ENCODE measurements around the gene OR4K14.
"Not testable (repeated sequence)": the region's sequence is repeated elsewhere in the genome, so short reads cannot be mapped to it uniquely, and the experiment has no call there.

Gene OR4K14, protein sequence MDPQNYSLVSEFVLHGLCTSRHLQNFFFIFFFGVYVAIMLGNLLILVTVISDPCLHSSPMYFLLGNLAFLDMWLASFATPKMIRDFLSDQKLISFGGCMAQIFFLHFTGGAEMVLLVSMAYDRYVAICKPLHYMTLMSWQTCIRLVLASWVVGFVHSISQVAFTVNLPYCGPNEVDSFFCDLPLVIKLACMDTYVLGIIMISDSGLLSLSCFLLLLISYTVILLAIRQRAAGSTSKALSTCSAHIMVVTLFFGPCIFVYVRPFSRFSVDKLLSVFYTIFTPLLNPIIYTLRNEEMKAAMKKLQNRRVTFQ

DNA sequence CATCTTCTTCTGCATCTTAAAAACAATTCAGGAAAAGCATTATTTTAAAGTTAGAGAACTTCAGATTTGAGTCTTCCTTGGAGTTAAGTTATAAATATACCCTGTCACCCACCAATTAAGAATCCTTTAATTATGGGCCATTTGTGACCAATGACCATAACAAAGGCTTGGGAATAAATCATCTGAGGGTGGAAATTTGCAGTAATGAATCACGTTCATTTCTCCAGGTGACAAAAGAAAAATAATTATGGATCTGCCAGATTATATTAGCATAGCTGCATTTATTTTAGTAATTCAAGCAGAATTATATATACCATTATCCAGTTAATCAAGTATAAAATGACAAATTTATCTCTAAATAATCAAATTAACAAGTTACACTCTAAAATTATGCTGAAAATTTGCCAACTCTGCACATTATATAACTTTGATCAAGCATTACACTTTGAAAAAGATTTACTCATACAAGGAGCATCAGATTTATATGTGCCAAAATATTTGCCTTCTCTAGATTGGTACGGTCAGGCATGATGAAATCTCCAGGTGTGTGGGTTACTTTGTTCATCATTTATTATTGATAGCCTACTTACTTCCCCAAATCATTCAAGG lies at the start of gene OR4K14:
OR4K14 (minus strand) TSS at position 51 of the 609 bp plus-strand sequence. CDS start 4,114 bp downstream, outside the sequence.
- Mint-ChIP-seq H3K36me3 (ENCODE audit: low read depth) (no peaks in the 10 kb centered on the region), H3K27ac (no peak within 1 kb of the TSS), H3K27me3 (no peaks in the 10 kb centered on the region), H3K4me1 (ENCODE audit: low read depth) (no peaks in the 10 kb centered on the region), H3K9me3 (peaks cover 6% of the 10 kb centered on the region), H3K4me3 (no peak within 1 kb of the TSS)
- intact Hi-C loops (cut with micrococcal nuclease): no loop called here

DNA sequence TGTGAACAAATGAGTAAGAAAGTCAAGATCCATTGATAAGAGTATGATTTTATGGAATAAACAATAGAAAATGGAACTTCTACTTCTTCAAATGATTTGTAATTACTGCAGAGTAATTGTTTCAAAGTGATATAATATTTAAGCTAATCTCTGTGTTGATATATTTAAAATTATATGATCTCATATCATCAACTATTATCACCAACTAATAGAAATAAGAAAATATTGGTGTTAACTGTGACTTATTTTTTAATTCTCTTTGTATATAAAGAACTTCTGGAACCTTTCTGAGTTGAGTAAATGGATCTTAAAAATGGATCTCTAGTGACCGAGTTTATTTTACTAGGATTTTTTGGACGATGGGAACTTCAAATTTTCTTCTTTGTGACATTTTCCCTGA lies 40.6 kb upstream of the OR4K14 start, which contains the start of gene OR4L1:
OR4L1 (plus strand) TSS at position 301 of the 400 bp plus-strand sequence; CDS start at position 301, 0 bp downstream.
- intact Hi-C loops (cut with micrococcal nuclease): no loop called here

DNA sequence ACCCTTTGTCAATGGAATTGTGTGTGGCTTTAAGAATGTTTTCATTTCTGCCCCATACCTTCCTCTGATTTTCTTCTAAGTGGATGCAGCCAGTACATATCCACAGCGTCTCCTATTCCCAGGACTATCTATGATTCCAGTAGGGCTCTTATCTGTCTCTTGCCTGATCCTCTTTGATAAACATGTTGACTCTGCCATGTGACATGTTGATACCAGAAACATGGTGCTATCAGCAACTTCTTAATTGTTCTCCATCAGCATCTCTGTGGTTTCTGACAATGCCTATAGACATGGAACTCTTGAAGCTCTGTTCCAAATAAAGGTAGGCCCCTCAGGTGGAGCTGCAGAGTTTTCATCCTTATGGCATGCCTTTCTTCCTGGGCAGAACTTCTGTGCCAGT lies 29.1 kb upstream of the OR4K14 start:
- Mint-ChIP-seq H3K4me3 (no peak overlapping the region), H3K36me3 (ENCODE audit: low read depth) (no peaks in the 10 kb centered on the region)
- intact Hi-C loops (cut with micrococcal nuclease): no loop called here

More for the DNA sequence above, 40.6 kb upstream of the OR4K14 start, which contains the start of gene OR4L1:
- no peak within 1 kb of the TSS for H3K27ac Mint-ChIP-seq
- no peaks in the 10 kb centered on the region for H3K36me3 Mint-ChIP-seq (ENCODE audit: low read depth)
- H3K4me1 Mint-ChIP-seq (ENCODE audit: low read depth): no peaks in the 10 kb centered on the region
- H3K9me3 Mint-ChIP-seq: no peaks in the 10 kb centered on the region
- no peaks in the 10 kb centered on the region for H3K27me3 Mint-ChIP-seq
- H3K4me3 Mint-ChIP-seq: no peak within 1 kb of the TSS

DNA sequence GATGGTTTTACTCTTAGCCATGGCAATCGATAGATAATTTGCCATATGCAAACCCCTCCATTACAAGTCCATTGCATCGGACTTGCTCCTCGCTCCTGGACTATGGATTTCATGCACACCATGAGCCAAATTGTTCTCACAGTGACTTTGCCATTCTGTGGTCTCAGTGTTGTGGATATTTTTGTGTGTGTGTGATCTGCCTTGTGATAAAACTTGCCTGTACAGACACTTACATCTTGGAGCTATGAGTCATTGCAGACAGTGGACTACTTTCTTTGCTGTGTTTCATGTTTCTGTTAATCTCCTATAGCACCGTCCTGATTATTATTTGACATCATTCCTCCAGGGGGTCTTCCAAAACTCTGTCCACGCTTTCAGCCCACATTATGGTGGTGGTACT lies 25.1 kb upstream of the OR4K14 start:
- Mint-ChIP-seq H3K4me3 (no peak overlapping the region), H3K9me3 (no peaks in the 10 kb centered on the region), H3K27ac (no peak overlapping the region), H3K27me3 (no peaks in the 10 kb centered on the region), H3K4me1 (ENCODE audit: low read depth) (no peaks in the 10 kb centered on the region), H3K36me3 (ENCODE audit: low read depth) (no peaks in the 10 kb centered on the region)
- intact Hi-C loops (cut with micrococcal nuclease): no loop called here

More for the DNA sequence above, 29.1 kb upstream of the OR4K14 start:
- H3K27ac Mint-ChIP-seq: no peak overlapping the region
- H3K4me1 Mint-ChIP-seq (ENCODE audit: low read depth): no peaks in the 10 kb centered on the region
- H3K27me3 Mint-ChIP-seq: no peaks in the 10 kb centered on the region
- H3K9me3 Mint-ChIP-seq: no peaks in the 10 kb centered on the region

DNA sequence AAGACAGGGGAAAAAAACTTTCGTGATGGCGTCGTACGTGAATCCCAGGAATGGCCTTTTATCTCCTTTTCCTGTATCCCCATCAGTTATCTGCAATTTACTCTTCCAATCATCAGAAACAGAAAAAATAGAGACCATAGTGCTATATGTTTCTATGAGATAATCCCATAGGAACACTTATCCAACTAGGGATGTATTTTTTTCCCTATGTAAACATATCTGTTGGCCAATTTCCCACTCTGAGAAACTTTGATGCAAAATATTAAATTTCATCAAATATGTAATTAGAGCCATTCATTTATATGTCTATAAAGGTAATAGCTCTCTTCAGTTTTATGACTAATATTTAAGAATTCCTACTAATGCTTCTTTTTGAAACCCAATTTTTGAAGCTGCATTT lies 16.8 kb upstream of the OR4K14 start, which contains the start of gene OR4K13:
OR4K13 (minus strand) TSS at position 101 of the 400 bp plus-strand sequence. CDS start 1,280 bp downstream, outside the sequence.
- H3K27me3 Mint-ChIP-seq: no peaks in the 10 kb centered on the region
- H3K36me3 Mint-ChIP-seq (ENCODE audit: low read depth): no peaks in the 10 kb centered on the region

DNA sequence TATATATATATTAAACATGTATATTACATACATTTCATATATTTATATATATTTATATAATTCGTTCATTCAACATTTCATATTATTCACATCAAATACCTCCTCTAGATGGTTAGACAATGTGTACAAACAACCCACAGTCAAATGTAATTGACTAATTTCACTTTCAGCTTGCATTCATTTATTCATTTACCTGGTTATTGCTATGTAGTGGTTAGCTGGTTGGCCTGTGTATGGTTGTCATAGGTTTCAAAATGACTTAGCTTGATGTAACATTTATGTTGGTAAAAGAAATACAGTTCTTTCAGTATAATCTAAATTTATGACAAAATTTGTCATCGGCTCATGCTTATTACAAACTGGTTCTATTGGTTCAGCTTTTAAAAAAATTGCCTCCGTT lies 16.3 kb upstream of the OR4K14 start:
- Mint-ChIP-seq H3K27ac (no peak overlapping the region), H3K4me3 (no peak overlapping the region), H3K9me3 (no peaks in the 10 kb centered on the region), H3K27me3 (no peaks in the 10 kb centered on the region), H3K4me1 (ENCODE audit: low read depth) (no peaks in the 10 kb centered on the region), H3K36me3 (ENCODE audit: low read depth) (no peaks in the 10 kb centered on the region)
- intact Hi-C loops (cut with micrococcal nuclease): no loop called here

More for the DNA sequence above, 16.8 kb upstream of the OR4K14 start, which contains the start of gene OR4K13:
- Mint-ChIP-seq H3K4me3 (no peak within 1 kb of the TSS), H3K9me3 (no peaks in the 10 kb centered on the region), H3K4me1 (ENCODE audit: low read depth) (no peaks in the 10 kb centered on the region), H3K27ac (no peak within 1 kb of the TSS)
- intact Hi-C loops (cut with micrococcal nuclease): no loop called here

DNA sequence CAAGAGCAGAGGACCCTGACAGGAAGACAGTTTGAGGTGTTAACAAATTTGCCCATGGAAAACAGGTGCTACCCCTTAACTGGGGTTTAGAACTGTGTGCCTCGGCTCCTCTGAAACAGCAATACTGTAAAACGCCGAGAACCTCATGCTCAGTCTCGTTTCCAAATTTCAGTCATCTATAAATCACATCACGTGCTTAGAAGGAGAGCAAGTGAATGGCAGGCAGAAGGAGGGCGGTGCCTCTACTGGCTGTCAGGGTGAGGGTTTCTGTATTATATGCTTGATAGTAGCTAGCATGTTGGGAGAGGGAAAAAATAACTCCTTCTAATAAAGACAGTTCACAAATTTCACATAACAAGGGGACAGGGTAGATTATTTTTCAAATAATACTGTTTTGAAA lies 12.0 kb upstream of the OR4K14 start:
- no peaks in the 10 kb centered on the region for H3K9me3 Mint-ChIP-seq
- H3K27me3 Mint-ChIP-seq: no peaks in the 10 kb centered on the region
- H3K27ac Mint-ChIP-seq: no peak overlapping the region
- no peaks in the 10 kb centered on the region for H3K4me1 Mint-ChIP-seq (ENCODE audit: low read depth)
- H3K36me3 Mint-ChIP-seq (ENCODE audit: low read depth): no peaks in the 10 kb centered on the region
- intact Hi-C loops (cut with micrococcal nuclease): no loop called here
- H3K4me3 Mint-ChIP-seq: no peak overlapping the region

DNA sequence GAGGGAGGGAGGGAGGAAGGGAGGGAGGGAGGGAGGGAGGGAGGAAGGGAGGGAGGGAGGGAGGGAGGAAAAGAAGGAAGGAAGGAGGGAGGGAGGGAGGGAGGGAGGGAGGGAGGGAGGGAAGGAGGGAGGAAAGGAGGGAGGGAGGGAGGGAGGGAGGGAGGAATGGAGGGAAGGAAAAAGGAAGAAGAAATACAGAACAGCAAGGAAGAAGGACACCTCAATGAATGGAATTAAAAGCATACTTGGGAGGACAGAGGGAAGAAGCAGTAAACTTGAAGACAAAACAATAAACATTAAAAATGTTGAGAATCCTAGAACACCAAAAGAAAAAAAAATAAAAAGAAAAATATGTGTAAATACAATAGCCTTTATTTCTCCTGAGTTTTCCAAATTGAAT lies 11.0 kb downstream of the OR4K14 start:
- no peak overlapping the region for H3K27ac Mint-ChIP-seq
- H3K27me3 Mint-ChIP-seq: no peaks in the 10 kb centered on the region
- H3K4me3 Mint-ChIP-seq: no peak overlapping the region
- H3K9me3 Mint-ChIP-seq: peaks cover 13% of the 10 kb centered on the region
- intact Hi-C loops (cut with micrococcal nuclease): no loop called here
- no peaks in the 10 kb centered on the region for H3K4me1 Mint-ChIP-seq (ENCODE audit: low read depth)
- H3K36me3 Mint-ChIP-seq (ENCODE audit: low read depth): no peaks in the 10 kb centered on the region

DNA sequence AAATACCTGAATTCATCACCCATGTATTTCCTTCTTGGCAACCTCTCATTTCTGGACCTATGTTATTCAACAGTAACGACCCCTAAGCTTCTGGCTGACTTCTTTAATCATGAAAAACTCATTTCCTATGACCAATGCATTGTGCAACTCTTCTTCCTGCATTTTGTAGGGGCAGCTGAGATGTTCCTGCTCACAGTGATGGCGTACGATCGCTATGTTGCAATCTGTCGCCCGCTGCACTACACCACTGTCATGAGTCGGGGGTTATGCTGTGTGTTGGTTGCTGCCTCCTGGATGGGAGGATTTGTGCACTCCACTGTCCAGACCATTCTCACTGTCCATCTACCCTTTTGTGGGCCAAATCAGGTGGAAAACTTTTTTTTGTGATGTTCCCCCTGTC lies 16.8 kb downstream of the OR4K14 start:
- no peak overlapping the region for H3K4me3 Mint-ChIP-seq
- H3K27ac Mint-ChIP-seq: no peak overlapping the region
- no peaks in the 10 kb centered on the region for H3K36me3 Mint-ChIP-seq (ENCODE audit: low read depth)
- peaks cover 6% of the 10 kb centered on the region for H3K4me1 Mint-ChIP-seq (ENCODE audit: low read depth)
- H3K9me3 Mint-ChIP-seq: peaks cover 4% of the 10 kb centered on the region
- intact Hi-C loops (cut with micrococcal nuclease): no loop called here
- H3K27me3 Mint-ChIP-seq: no peaks in the 10 kb centered on the region

DNA sequence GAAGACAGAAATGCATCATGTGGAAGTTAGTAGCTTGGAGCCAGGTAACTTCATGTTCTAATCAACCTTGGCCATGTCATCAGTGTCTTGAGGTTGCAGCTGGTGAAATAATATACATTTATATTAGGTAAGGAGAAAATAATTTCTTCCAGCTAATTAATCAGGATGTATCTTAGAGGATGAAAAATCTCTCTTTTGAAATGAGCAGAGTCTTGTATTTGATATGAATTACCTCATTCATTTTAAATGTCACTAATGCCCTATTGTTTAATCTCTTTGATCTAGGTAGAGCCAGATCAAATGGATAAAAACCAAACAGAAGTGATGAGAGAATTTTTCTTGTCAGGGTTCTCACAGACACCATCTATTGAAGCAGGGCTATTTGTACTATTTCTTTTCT lies 17.2 kb downstream of the OR4K14 start, which contains the start of gene OR4Q2:
OR4Q2 (plus strand) TSS at position 301 of the 400 bp plus-strand sequence.
- peaks cover 6% of the 10 kb centered on the region for H3K4me1 Mint-ChIP-seq (ENCODE audit: low read depth)
- no peak within 1 kb of the TSS for H3K27ac Mint-ChIP-seq
- H3K27me3 Mint-ChIP-seq: no peaks in the 10 kb centered on the region
- no peaks in the 10 kb centered on the region for H3K36me3 Mint-ChIP-seq (ENCODE audit: low read depth)
- H3K4me3 Mint-ChIP-seq: no peak within 1 kb of the TSS
- no peaks in the 10 kb centered on the region for H3K9me3 Mint-ChIP-seq
- intact Hi-C loops (cut with micrococcal nuclease): no loop called here

DNA sequence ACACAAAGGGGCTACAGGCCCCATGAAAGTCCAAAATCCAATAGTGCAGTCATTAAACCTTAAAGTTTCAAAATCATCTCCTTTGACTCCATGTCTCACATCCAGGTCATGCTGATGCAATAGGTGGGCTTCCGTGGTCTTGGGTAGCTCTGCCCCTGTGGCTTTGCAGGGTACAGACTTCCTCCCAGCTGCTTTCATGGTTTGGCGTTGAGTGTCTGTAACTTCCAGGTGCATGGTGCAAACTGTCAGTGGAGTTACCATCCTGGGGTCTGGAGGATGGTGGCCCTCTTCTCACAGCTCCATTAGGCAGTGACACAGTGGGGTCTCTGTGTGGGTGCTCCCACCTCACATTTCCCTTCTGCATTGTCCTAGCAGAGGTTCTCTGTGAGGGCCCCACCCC lies 25.7 kb downstream of the OR4K14 start:
- no peak overlapping the region for H3K27ac Mint-ChIP-seq
- no peaks in the 10 kb centered on the region for H3K4me1 Mint-ChIP-seq (ENCODE audit: low read depth)
- H3K27me3 Mint-ChIP-seq: peaks cover 2% of the 10 kb centered on the region
- H3K36me3 Mint-ChIP-seq (ENCODE audit: low read depth): no peaks in the 10 kb centered on the region
- H3K4me3 Mint-ChIP-seq: no peak overlapping the region
- intact Hi-C loops (cut with micrococcal nuclease): no loop called here
- peaks cover 34% of the 10 kb centered on the region for H3K9me3 Mint-ChIP-seq

DNA sequence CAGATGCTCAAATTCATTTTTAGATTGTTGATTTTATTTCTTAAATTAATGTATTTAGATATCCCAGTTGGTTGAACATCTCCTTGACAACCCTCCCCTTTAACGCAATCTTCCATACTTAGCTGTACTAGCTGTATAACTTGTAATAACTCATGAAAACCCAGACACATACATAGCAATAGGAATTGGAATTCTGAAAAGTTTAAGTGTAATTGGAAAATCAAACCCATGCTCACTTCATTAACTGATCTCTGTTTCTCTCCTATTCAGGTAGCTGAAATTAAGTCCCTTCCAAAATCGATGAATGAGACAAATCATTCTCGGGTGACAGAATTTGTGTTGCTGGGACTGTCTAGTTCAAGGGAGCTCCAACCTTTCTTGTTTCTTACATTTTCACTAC lies 43.8 kb downstream of the OR4K14 start, which contains the start of gene OR4K15:
OR4K15 (plus strand) TSS at position 301 of the 400 bp plus-strand sequence; CDS start at position 301, 0 bp downstream.
- Mint-ChIP-seq H3K27ac (no peak within 1 kb of the TSS), H3K4me1 (ENCODE audit: low read depth) (no peaks in the 10 kb centered on the region), H3K36me3 (ENCODE audit: low read depth) (no peaks in the 10 kb centered on the region), H3K27me3 (no peaks in the 10 kb centered on the region), H3K9me3 (no peaks in the 10 kb centered on the region), H3K4me3 (no peak within 1 kb of the TSS)
- intact Hi-C loops (cut with micrococcal nuclease): no loop called here

DNA sequence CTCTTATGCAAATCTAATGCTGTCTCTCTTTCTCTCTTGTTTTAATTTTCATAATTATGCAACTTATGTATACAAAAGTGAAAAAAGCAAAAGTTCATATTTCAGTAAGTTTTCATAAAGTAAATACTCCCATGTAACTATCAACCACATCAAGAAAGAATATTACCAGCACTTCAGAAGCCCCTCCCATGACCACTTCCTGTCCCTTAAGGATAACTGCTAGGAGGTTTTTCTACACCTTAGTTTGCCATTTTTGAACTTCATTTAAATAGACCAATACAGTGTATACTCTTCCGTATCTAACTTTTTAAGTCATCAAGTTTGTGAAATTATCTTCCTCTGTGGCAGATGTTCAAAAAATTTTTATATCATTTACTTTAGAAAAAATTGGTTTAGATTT lies 44.3 kb downstream of the OR4K14 start:
- H3K27me3 Mint-ChIP-seq: no peaks in the 10 kb centered on the region
- no peak overlapping the region for H3K4me3 Mint-ChIP-seq
- H3K9me3 Mint-ChIP-seq: no peaks in the 10 kb centered on the region
- intact Hi-C loops (cut with micrococcal nuclease): no loop called here
- no peaks in the 10 kb centered on the region for H3K4me1 Mint-ChIP-seq (ENCODE audit: low read depth)
- no peak overlapping the region for H3K27ac Mint-ChIP-seq
- no peaks in the 10 kb centered on the region for H3K36me3 Mint-ChIP-seq (ENCODE audit: low read depth)

DNA sequence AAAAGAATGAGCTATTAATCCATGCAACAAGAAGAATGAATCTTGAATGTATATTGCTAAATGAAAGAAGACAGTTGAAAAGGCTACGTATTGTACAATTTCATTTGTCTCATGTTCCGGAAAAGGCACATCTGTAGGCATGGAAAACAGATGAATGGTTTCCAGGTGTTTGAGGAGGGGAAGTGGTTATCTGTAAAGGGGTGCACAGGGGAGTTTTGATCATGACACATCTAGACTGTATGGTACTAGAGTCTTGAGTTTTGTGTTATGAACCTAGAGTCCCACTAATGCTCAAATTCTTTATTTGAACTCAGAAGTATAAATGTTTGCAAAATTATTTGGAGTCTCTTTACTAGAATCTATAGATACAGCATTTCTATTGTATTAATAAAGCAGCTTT lies 49.4 kb downstream of the OR4K14 start:
- H3K4me3 Mint-ChIP-seq; H3K4me1 Mint-ChIP-seq (ENCODE audit: low read depth); H3K36me3 Mint-ChIP-seq (ENCODE audit: low read depth); H3K9me3 Mint-ChIP-seq; H3K27ac Mint-ChIP-seq; intact Hi-C loops (cut with micrococcal nuclease); H3K27me3 Mint-ChIP-seq: not testable (repeated sequence)

All from dendritic cell treated with granulocyte-macrophage colony-stimulating factor and Interleukin-4, amounts not matched to agents 40 ng/mL and 50 ng/mL, for 4 days (primary cell).